Liver (tissue), 9 donors: ENCODE data around the gene SLC35F2. TPM values are rescaled to one million over a fixed set of nuclear protein-coding genes. Genes with fewer than 3 reads are reported as not detected.

Experiments
- DNase-seq: peaks from one replicate; pipeline ENCODE4 v3.0.0-alpha.2; 2017; ENCODE audit warnings: low spot score
- H3K27ac ChIP-seq, 2 donors: one replicate each; pipeline ENCODE4 v1.7.0; 2013; ENCODE audit warnings: inconsistent platforms in 2 of 2, low read length in 2 of 2, control low read depth in 1 of 2, low read depth in 1 of 2, mild to moderate bottlenecking in 1 of 2
- H3K27me3 ChIP-seq, 4 donors: one replicate each; pipeline versions ENCODE4 v1.6.1 to v1.7.0; 2013; ENCODE audit warnings: low read length in 3 of 4, inconsistent platforms in 1 of 4, mild to moderate bottlenecking in 1 of 4, moderate library complexity in 1 of 4; ENCODE audit not compliant: control insufficient read depth in 4 of 4, insufficient read depth in 4 of 4
- H3K36me3 ChIP-seq, 4 donors: one replicate each; pipeline versions ENCODE4 v1.6.1 to v1.7.0; 2013; ENCODE audit warnings: low read length in 3 of 4, mild to moderate bottlenecking in 3 of 4, low read depth in 1 of 4, moderate library complexity in 1 of 4; ENCODE audit not compliant: control insufficient read depth in 4 of 4, insufficient read depth in 3 of 4
- H3K4me1 ChIP-seq, 4 donors: one replicate each; pipeline versions ENCODE4 v1.6.1 to v1.7.0; 2013; ENCODE audit warnings: low read length in 3 of 4, mild to moderate bottlenecking in 3 of 4, moderate library complexity in 1 of 4; ENCODE audit not compliant: control insufficient read depth in 4 of 4, insufficient read depth in 4 of 4
- H3K4me3 ChIP-seq, 3 donors: one replicate each; pipeline versions ENCODE4 v1.6.1 to v1.7.0; 2013; ENCODE audit warnings: low read length in 3 of 3, control low read depth in 1 of 3, low read depth in 1 of 3, mild to moderate bottlenecking in 1 of 3
- H3K9ac ChIP-seq, 2 donors: one replicate each; pipeline ENCODE4 v1.7.0; 2013; ENCODE audit warnings: low read length in 2 of 2, mild to moderate bottlenecking in 2 of 2, moderate library complexity in 2 of 2, control low read depth in 1 of 2, low read depth in 1 of 2
- H3K9me3 ChIP-seq, 4 donors: one replicate each; pipeline versions ENCODE4 v1.6.1 to v1.7.0; 2013; ENCODE audit warnings: low read length in 3 of 4; ENCODE audit not compliant: control insufficient read depth in 4 of 4
- EGR1 ChIP-seq, 2 donors: IDR thresholded peaks; 2 replicates each; pipeline ENCODE4 v1.6.1; 2016 to 2018; ENCODE audit warnings: antibody characterized with exemption in 2 of 2, low read depth in 2 of 2
- FOXA1 ChIP-seq: IDR thresholded peaks from 2 replicates; pipeline ENCODE4 v1.6.1; 2016; ENCODE audit warnings: antibody characterized with exemption
- FOXA2 ChIP-seq: IDR thresholded peaks from 2 replicates; pipeline ENCODE4 v1.6.1; 2016; ENCODE audit warnings: antibody characterized with exemption
- GABPA ChIP-seq, 2 donors: IDR thresholded peaks in 1 of 2; conservative IDR thresholded peaks in 1 of 2; 2 replicates each; pipeline ENCODE4 v1.6.1; 2016; ENCODE audit warnings: antibody characterized with exemption in 2 of 2, mild to moderate bottlenecking in 1 of 2, moderate library complexity in 1 of 2
- HNF4A ChIP-seq, 2 donors: conservative IDR thresholded peaks; 2 replicates each; pipeline ENCODE4 v1.6.1; 2016; ENCODE audit warnings: antibody characterized with exemption in 2 of 2, mild to moderate bottlenecking in 2 of 2
- HNF4G ChIP-seq: IDR thresholded peaks from 2 replicates; pipeline ENCODE4 v1.6.1; 2016; ENCODE audit warnings: antibody characterized with exemption
- JUND ChIP-seq, 2 donors: IDR thresholded peaks; 2 replicates each; pipeline ENCODE4 v1.6.1; 2016; ENCODE audit warnings: antibody characterized with exemption in 2 of 2
- NR2F2 ChIP-seq: IDR thresholded peaks from 2 replicates; pipeline ENCODE4 v1.6.1; 2016; ENCODE audit warnings: antibody characterized with exemption
- RAD21 ChIP-seq, 2 donors: IDR thresholded peaks; 2 replicates each; pipeline ENCODE4 v1.6.1; 2016; ENCODE audit warnings: antibody characterized with exemption in 2 of 2, mild to moderate bottlenecking in 2 of 2
- RXRA ChIP-seq, 2 donors: IDR thresholded peaks; 2 replicates each; pipeline ENCODE4 v1.6.1; 2017 to 2018; ENCODE audit warnings: antibody characterized with exemption in 2 of 2, mild to moderate bottlenecking in 1 of 2
- SP1 ChIP-seq: IDR thresholded peaks from 2 replicates; pipeline ENCODE4 v1.6.1; 2018; ENCODE audit warnings: antibody characterized with exemption, mild to moderate bottlenecking
- TAF1 ChIP-seq: conservative IDR thresholded peaks from 2 replicates; pipeline ENCODE4 v1.6.1; 2016; ENCODE audit warnings: antibody characterized with exemption, mild to moderate bottlenecking
- WGBS: extraction: QIAGEN DNeasy Blood & Tissue Kit; methylation state at CpG from one replicate; pipeline ENCODE4 v1.1.7; 2013; 5-methylcytosine and 5-hydroxymethylcytosine counted together
- polyA plus RNA-seq, 2 donors: library from polyadenylated mRNA; stranded (reverse) in 1 of 2; unstranded in 1 of 2; fragments of 200-250 nt in 1 of 2; fragments of >200 nt in 1 of 2; fragmentation: Nextera tagmentation in 1 of 2; extraction: Ambion mirVana in 1 of 2; gene quantifications; one replicate each; pipeline versions ENCODE4 v1.2.1 to v1.2.3, GENCODE V29; 2013 to 2015
- total RNA-seq, 2 donors: library from RNA; depleted of rRNA; stranded (reverse); fragments of >200 nt; gene quantifications; one replicate each; pipeline ENCODE4 v1.2.3, GENCODE V29; 2014
- TF ChIP-seq, protein P1 (sequence below): IDR thresholded peaks from 2 replicates; pipeline ENCODE4 v1.6.1; 2016; ENCODE audit warnings: antibody characterized with exemption
- TF ChIP-seq, protein P2 (sequence below): IDR thresholded peaks from 2 replicates; pipeline ENCODE4 v1.6.1; 2016; ENCODE audit warnings: antibody characterized with exemption, mild to moderate bottlenecking
- TF ChIP-seq, protein P3 (sequence below): IDR thresholded peaks from 2 replicates; pipeline ENCODE4 v1.6.1; 2016; ENCODE audit warnings: antibody characterized with exemption
- TF ChIP-seq, protein P4 (sequence below): IDR thresholded peaks from 2 replicates; pipeline ENCODE4 v1.6.1; 2016; ENCODE audit warnings: antibody characterized with exemption
- TF ChIP-seq, protein P5 (sequence below): fragments of 150-350 bp; IDR thresholded peaks from 2 replicates; pipeline ENCODE4 v1.5.1; 2017; ENCODE audit warnings: improper control_type of control experiment, low read depth, low read length; ENCODE audit not compliant: missing input control
- donor health status: healthy.
- donor health status: healthy.
- donor health status: healthy.
- donor health status: healthy.
- donor health status: healthy.

The SLC35F2 gene
- total and polyA plus RNA-seq, 4 donors, result 0.14 to 1.4 (median 0.56) TPM

DNA sequence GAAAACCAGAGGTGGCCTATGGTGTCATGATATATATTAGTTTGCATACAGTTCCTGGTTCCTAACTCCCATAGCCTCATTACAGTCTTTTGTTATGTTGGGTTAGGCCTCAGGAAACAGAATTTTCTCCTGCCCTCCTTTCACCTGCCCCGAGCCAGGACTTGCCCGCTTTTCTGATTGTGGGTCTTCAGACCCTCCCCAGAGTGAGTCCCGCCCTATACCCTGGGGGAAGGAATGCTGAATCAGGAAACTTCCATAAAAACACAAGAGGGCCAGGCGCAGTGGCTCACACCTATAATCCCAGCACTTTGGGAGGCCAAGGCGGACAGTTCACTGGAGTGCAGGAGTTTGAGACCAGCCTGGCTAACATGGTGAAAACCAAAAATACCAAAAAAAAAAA lies 70.9 kb downstream of the SLC35F2 start:
- 94% methylated on average over 5 of the region's 5 CpGs for WGBS
- TF ChIP-seq HNF4G (no peak), RXRA (IDR thresholded peaks at IDR 0.05) (no peak), FOXA2 (no peak), SP1 (no peak), RAD21 (IDR thresholded peaks at IDR 0.05) (no peak), GABPA (IDR thresholded peaks at IDR 0.05 in 1 of 2, conservative IDR thresholded peaks at IDR 0.05 in 1 of 2) (no peak), FOXA1 (no peak), TAF1 (no peak), NR2F2 (no peak), EGR1 (IDR thresholded peaks at IDR 0.05; ENCODE audit: low read depth in 2 of 2) (no peak), JUND (IDR thresholded peaks at IDR 0.05) (no peak), HNF4A (conservative IDR thresholded peaks at IDR 0.05) (no peak)
- TF ChIP-seq, protein P1, sequence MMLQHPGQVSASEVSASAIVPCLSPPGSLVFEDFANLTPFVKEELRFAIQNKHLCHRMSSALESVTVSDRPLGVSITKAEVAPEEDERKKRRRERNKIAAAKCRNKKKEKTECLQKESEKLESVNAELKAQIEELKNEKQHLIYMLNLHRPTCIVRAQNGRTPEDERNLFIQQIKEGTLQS, result no peak
- TF ChIP-seq, protein P2, sequence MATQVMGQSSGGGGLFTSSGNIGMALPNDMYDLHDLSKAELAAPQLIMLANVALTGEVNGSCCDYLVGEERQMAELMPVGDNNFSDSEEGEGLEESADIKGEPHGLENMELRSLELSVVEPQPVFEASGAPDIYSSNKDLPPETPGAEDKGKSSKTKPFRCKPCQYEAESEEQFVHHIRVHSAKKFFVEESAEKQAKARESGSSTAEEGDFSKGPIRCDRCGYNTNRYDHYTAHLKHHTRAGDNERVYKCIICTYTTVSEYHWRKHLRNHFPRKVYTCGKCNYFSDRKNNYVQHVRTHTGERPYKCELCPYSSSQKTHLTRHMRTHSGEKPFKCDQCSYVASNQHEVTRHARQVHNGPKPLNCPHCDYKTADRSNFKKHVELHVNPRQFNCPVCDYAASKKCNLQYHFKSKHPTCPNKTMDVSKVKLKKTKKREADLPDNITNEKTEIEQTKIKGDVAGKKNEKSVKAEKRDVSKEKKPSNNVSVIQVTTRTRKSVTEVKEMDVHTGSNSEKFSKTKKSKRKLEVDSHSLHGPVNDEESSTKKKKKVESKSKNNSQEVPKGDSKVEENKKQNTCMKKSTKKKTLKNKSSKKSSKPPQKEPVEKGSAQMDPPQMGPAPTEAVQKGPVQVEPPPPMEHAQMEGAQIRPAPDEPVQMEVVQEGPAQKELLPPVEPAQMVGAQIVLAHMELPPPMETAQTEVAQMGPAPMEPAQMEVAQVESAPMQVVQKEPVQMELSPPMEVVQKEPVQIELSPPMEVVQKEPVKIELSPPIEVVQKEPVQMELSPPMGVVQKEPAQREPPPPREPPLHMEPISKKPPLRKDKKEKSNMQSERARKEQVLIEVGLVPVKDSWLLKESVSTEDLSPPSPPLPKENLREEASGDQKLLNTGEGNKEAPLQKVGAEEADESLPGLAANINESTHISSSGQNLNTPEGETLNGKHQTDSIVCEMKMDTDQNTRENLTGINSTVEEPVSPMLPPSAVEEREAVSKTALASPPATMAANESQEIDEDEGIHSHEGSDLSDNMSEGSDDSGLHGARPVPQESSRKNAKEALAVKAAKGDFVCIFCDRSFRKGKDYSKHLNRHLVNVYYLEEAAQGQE, result no peak
- TF ChIP-seq, protein P3, sequence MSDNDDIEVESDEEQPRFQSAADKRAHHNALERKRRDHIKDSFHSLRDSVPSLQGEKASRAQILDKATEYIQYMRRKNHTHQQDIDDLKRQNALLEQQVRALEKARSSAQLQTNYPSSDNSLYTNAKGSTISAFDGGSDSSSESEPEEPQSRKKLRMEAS, result no peak
- TF ChIP-seq, protein P4, sequence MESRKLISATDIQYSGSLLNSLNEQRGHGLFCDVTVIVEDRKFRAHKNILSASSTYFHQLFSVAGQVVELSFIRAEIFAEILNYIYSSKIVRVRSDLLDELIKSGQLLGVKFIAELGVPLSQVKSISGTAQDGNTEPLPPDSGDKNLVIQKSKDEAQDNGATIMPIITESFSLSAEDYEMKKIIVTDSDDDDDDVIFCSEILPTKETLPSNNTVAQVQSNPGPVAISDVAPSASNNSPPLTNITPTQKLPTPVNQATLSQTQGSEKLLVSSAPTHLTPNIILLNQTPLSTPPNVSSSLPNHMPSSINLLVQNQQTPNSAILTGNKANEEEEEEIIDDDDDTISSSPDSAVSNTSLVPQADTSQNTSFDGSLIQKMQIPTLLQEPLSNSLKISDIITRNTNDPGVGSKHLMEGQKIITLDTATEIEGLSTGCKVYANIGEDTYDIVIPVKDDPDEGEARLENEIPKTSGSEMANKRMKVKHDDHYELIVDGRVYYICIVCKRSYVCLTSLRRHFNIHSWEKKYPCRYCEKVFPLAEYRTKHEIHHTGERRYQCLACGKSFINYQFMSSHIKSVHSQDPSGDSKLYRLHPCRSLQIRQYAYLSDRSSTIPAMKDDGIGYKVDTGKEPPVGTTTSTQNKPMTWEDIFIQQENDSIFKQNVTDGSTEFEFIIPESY, result no peak
- H3K27me3 ChIP-seq, result no peaks in the 10 kb centered on the region

DNA sequence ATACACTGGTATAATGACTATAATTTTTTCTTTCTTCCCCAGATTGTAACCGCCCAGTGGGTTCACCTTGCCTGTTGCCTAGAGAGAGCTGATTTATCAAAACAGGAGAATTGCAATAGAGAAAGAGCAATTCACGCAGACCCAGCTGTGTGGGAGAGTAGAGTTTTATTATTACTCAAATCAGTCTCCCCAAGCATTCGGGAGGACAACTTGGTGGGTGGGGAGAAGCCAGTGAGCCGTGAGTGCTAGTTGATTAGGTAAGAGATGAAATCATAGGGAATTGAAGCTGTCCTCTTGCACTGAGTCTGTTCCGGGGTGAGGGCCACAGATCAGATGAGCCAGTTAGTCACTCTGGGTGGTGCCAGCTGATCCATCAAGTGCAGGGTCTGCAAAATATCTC lies 73.2 kb downstream of the SLC35F2 start:
- DNase-seq, result no peak
- Histone ChIP-seq H3K36me3 (no peaks in the 10 kb centered on the region), H3K27ac (no peak overlapping the region), H3K4me3 (no peak overlapping the region), H3K4me1 (no peaks in the 10 kb centered on the region), H3K9me3 (no peaks in the 10 kb centered on the region), H3K27me3 (no peaks in the 10 kb centered on the region), H3K9ac (no peak overlapping the region)
- TF ChIP-seq, protein P5, sequence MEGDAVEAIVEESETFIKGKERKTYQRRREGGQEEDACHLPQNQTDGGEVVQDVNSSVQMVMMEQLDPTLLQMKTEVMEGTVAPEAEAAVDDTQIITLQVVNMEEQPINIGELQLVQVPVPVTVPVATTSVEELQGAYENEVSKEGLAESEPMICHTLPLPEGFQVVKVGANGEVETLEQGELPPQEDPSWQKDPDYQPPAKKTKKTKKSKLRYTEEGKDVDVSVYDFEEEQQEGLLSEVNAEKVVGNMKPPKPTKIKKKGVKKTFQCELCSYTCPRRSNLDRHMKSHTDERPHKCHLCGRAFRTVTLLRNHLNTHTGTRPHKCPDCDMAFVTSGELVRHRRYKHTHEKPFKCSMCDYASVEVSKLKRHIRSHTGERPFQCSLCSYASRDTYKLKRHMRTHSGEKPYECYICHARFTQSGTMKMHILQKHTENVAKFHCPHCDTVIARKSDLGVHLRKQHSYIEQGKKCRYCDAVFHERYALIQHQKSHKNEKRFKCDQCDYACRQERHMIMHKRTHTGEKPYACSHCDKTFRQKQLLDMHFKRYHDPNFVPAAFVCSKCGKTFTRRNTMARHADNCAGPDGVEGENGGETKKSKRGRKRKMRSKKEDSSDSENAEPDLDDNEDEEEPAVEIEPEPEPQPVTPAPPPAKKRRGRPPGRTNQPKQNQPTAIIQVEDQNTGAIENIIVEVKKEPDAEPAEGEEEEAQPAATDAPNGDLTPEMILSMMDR, result no peak
- TF ChIP-seq, protein P4, result no peak
- WGBS, result 81% methylated on average over 5 of the region's 5 CpGs

More for the DNA sequence above, 70.9 kb downstream of the SLC35F2 start:
- DNase-seq, result no peak
- Histone ChIP-seq H3K27ac (no peak overlapping the region), H3K9ac (no peak overlapping the region), H3K4me3 (no peak overlapping the region), H3K4me1 (peaks cover 0 to 12% (median 7%) of the 10 kb centered on the region in 4 donors), H3K36me3 (no peaks in the 10 kb centered on the region), H3K9me3 (no peaks in the 10 kb centered on the region)
